Inflammatory macrophage treated with lipopolysaccharide for 1 hour (primary cell): ENCODE results near the gene PKNOX2.
"Not testable (repeated sequence)": the region's sequence is repeated elsewhere in the genome, so short reads cannot be mapped to it uniquely, and the experiment has no call there.

Experiments
- DNase-seq, 2 donors: peaks; one replicate each; pipeline ENCODE4 v3.0.0-alpha.2; 2020 to 2022

Gene PKNOX2

DNA sequence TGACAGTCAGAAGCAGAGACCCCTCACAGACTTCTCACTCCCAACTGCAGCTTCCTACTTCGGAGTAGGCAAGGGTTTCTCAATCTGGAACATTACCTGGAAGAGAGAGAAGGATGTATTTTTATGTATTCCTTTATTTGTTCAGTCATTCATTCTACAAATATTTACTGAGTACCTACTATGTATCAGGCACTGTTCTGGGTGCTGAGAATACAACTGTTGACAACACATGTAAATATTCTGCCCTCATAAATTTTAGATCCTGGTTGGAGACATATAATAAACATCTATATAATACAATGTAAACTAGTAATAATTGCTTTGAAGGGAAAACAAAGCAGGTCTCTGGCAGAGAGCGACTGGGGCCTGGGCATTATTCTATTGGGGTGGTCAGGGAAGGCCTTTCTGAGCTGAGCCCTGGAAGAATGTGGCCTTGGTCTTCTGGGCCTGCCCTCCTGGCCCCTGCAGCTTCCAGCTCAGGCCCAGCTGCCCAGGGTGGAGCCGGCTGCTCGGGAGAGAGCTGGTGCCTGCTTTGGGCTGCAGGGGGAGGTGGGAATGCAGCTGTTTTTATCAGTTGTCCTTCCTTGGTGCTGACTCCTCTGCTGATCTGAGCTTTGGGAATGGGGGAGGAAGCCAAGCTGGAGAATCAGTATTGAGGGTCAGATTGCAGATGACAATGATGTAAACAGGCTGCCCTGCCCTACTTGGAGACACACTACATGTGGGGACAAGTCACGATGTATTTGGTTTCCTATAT is 46.8 kb downstream of the PKNOX2 start:
- DNase-seq, result no peak

DNA sequence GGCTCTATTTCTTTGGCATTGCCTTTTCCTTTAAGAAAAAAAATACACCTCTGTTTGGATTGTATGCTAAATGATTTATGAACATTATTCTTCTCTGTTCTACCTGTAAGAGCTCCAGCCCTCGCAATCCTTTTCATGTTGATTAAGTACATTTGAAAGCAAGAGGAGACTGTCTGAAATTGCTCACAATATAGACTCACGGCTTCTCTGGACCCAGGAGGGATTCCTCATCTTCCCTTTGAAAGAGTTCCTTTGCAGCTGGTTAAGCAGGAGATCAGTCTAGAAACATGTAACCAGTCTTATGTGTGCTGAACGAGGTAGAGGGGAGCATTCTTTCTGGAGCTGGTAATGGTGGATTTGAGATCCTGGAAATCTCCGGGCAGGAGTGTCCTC is 47.4 kb downstream of the PKNOX2 start:
- no peak for DNase-seq

DNA sequence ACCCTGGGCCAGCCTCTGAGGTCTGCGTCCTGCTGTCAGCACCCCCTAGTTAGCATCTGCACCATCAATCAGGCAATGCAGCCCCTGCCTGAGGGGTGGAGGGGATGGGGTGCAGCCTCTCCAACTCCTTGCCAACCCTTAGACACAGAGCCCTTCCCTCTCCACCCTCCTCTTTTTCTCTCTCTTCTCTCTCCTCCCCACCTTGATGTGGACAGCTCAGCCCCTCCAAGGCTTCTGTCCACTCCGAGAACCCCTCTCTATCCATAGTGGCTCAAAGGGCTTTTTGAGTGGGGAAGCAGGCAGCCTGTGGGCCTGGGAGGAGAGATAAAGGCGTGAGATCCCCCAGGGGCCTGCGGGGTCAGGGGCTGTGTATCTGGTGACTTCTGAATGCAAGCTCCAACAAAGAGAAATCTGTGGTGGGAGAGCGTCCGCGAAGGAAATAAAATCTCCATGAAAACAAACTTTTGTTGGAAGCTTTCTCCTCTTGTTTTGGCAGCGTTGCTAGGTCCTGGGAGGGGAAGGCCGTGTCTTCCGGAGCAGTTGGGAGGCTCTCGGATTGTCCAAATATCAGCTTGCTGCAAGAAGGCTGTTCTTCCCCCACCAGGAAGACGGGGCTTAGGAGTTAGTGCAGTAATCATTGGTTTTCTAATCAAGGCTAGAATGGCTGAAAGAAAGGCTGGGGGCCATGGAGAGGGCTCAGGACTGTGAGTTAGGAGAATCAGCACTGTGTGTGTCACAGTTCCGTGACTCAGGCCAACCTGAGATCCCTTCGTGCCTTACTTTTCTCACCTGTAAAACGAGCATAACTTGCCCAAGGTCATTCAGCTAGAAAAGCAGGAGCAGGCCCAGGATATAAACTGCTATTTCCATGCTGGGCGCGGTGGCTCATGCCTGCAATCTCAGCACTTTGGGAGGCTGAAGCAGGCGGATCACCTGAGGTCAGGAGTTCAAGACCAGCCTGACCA is 50.3 kb downstream of the PKNOX2 start:
- no peak for DNase-seq

GRCh38 chr11:125215976-125216375 is 51.4 kb downstream of the PKNOX2 start:
- DNase-seq, result no peak

- DNase-seq, result no peak
Observed at GRCh38 chr11:125218336-125218735, 53.8 kb downstream of the PKNOX2 start.

GRCh38 chr11:125221461-125221860 is 56.9 kb downstream of the PKNOX2 start:
- no peak for DNase-seq

- DNase-seq, result no peak
Observed at GRCh38 chr11:125222494-125222893, 57.9 kb downstream of the PKNOX2 start.

DNA sequence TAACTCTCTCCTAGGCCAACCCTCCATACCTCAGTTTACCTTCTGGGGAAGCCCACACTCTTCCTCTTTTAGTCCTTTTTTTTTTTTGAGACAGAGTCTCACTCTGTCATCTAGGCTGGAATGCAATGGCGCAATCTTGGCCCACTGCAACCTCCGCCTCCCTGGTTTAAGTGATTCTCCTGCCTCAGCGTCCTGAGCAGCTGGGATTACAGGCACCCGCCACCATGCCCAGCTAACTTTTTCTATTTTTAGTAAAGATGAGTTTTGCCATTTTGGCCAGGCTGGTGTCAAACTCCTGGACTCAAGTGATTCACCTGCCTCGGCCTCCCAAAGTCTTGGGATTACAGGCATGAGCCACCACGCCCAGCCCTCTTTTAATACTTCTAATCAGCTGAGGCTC is 58.6 kb downstream of the PKNOX2 start:
- DNase-seq, result not testable (repeated sequence)

- DNase-seq, result no peak
Observed at GRCh38 chr11:125223901-125224361, 59.4 kb downstream of the PKNOX2 start.

DNA sequence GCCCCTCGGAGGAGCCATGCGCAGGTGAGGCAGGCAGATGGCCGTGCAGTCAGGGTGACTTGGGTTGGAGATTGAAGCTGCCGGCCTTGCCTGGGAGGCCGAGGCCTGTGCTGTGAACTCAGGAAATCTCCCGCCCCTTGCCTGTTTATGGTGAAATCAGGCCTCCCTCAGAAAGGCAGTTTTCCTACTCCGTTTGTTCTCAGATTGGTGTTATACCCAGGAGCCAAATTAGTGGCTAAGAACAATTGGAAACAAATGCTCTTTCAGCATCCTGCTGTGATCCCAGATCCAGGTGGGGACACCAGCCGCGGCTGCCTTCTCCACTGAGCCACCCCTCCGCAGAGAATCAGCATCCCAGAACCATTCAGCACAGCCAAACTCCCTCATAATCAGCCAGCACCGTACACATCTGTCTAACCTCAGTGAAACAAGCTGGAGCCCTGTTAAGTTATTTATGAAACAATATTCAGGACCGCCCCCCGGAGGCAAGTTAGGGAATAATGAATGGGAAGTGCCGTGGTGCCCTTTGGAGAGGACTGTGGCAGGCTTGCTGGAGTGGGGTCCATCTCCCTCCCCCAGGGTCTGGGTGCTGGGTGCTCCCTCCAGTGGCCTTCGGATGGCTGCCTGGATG is 60.0 kb downstream of the PKNOX2 start:
- peak in 1 of 2 donors; percentile 2 for DNase-seq

DNA sequence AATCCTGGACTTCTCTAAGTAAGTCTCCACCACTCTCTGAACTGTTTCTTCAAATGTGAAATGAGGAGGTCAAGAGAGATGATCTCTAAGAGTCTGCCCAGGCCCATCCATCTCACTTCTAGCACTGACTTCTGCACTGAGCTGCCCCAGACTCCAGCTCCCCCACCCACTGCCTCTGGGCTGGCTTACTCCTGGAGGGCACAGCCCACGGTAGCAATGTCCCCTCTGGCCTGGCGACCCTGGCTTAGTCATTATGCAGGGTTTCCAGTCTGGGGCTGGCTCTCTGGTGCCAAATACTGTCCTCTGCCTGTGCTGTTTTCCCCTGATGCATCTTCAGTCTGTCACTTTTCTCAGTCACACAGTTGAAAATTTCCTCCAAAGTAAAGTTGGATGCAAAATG is 60.9 kb downstream of the PKNOX2 start:
- DNase-seq, result no peak

- DNase-seq, result no peak
Observed at GRCh38 chr11:125226031-125226430, 61.5 kb downstream of the PKNOX2 start.

DNA sequence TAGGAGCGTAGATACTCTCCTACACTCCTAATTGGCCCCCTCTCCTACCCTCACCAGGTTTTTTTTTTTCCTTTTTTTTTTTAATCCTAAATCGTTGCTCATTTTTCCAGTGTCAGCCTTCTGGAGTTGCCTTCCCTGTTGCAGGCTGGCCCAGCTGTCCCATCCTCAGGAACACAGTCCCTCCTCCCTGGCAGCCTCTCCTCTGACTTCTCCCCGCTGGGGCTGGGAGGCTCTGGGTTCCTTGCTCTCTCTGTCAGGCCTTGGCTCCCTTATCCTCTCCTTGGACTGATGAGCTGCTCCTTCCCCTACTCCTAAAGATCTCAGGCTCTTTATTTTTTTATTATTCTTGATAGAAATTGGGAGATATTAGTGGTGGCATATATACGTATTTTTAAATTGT is 62.2 kb downstream of the PKNOX2 start:
- no peak for DNase-seq

- no peak for DNase-seq
Observed at GRCh38 chr11:125227151-125227550, 62.6 kb downstream of the PKNOX2 start.

GRCh38 chr11:125228445-125228844 is 63.9 kb downstream of the PKNOX2 start:
- no peak for DNase-seq

DNA sequence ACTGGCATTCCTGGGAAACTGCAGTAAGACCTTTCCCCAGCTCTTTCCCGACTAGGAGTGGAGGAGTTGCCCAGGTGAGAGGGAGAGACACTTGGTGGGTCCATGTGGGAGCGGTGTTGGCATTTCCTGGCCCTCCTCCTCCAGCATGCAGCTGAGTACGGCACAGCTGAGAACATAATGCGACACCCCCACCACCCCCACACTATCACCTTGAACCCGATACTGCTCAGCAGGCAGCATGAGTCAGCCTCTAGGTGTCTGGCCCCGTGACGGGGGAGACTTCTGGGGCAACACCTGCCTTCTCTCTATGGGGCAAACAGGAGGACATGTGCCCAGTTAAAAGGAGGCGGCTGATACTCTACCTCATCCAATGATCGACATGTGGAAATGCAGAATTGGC is 64.4 kb downstream of the PKNOX2 start:
- DNase-seq, result no peak

DNA sequence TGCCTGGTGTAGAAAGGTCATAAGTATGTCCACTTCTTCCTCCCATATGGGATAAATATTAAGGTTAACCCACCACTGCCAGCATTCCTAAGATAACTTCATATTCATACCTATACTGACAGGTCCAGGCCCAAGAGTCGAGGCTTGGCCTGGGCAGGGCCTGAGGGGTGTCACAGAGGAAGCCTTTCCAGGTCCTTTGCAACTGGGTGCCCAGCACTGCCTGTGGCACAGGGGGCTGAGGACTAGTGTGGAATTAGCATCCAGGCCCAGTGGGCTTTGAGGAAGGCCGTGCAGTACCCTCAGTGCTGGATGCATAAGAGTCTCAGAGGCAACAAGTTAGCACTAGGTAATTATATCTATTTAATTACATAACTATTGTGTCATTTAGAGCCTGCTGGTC is 65.4 kb downstream of the PKNOX2 start:
- no peak for DNase-seq

GRCh38 chr11:125233116-125233515 is 68.6 kb downstream of the PKNOX2 start:
- DNase-seq, result no peak

DNA sequence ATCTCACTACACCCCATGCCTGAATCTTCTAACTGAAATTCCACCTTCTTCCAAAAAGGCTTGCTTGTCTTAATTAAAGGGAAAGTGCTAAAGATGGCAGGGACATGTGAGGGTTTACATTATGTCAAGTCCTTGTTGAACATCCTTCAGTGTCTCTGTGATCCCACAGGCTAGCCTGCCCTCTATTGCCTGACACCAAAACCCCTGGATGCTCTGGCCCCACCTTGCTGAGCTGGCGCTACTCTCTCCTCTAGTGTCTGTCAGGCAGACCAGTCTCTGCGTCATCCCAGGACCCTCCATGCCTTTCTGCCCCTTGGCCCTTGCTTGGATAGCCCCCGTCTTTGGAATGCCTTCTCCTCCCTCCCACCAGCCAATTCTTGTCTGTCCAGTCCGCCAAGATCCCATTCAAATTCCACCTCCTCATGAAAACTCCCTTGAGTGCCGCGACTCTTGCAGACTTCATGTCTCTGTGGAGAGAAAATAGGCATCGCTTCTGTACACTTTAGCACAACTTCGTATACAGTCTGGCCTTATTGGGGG is 69.3 kb downstream of the PKNOX2 start:
- no peak for DNase-seq

DNA sequence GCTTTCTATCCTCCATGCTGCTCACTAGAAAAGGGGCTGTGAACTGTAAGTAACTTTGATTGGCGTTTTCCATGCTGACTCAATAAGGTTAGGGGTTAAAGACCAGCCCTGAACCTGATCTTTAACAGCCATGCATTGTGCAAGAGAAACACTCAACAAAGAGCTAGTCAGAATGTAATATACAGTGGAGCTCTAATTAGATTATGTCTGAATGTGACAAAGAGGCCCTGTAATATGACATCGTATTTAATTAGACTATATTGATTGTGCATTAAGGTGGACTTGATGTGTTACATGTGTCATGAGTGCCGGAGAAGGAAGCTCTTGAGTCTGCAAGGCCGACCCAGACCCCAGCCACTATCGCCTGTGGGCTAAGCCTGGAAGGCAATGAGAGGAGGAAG is 70.5 kb downstream of the PKNOX2 start:
- DNase-seq, result no peak

- DNase-seq, result no peak
Observed at GRCh38 chr11:125236072-125236825, 71.7 kb downstream of the PKNOX2 start.
